ENCODE measurements around the gene CTDSP1. TPM values are rescaled to one million over a fixed set of nuclear protein-coding genes. Genes with fewer than 3 reads are reported as not detected.

Gene CTDSP1
- polyA plus RNA-seq, 3 donors, result 46.4 to 258 (median 49.9) TPM

- peaks cover 0 to 7% (median 0%) of the 10 kb centered on the region in 3 donors for H3K27me3 Mint-ChIP-seq (ENCODE audit: low read depth in 3 of 3)
- TF ChIP-seq, protein P1, sequence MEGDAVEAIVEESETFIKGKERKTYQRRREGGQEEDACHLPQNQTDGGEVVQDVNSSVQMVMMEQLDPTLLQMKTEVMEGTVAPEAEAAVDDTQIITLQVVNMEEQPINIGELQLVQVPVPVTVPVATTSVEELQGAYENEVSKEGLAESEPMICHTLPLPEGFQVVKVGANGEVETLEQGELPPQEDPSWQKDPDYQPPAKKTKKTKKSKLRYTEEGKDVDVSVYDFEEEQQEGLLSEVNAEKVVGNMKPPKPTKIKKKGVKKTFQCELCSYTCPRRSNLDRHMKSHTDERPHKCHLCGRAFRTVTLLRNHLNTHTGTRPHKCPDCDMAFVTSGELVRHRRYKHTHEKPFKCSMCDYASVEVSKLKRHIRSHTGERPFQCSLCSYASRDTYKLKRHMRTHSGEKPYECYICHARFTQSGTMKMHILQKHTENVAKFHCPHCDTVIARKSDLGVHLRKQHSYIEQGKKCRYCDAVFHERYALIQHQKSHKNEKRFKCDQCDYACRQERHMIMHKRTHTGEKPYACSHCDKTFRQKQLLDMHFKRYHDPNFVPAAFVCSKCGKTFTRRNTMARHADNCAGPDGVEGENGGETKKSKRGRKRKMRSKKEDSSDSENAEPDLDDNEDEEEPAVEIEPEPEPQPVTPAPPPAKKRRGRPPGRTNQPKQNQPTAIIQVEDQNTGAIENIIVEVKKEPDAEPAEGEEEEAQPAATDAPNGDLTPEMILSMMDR (IDR thresholded peaks at IDR 0.05), result no peak
- H3K79me2 ChIP-seq (ENCODE audit: insufficient read depth, low read length), result peaks cover 45% of the 10 kb centered on the region
- intact Hi-C loops (cut with micrococcal nuclease), result loop anchor here in 1 of 2 donors (10.0 kb wide), 1 partner anchor 172 kb away; the partner anchor contains the start of genes CNOT9 and USP37
- peaks cover 77% of the 10 kb centered on the region for H4K20me1 ChIP-seq (ENCODE audit: insufficient read depth, low read length)
- H3K4me2 ChIP-seq (replicated peaks; ENCODE audit: extremely low read depth, low read length, poor library complexity, severe bottlenecking), result peak overlapping the region; percentile 45
- WGBS (ENCODE audit: insufficient coverage), result 70% methylated on average over 13 of the region's 16 CpGs
- peak overlapping the region in 1 of 3 experiments; percentile 42 for H3K4me3 ChIP-seq (replicated peaks in 1 of 3; ENCODE audit: low read depth in 2 of 3, low read length in 3 of 3)
- H2AFZ ChIP-seq (ENCODE audit: insufficient read depth, low read depth, low read length, poor library complexity, severe bottlenecking), result no peak overlapping the region
- peaks cover 66 to 74% of the 10 kb centered on the region in 2 donors for H3K36me3 Mint-ChIP-seq
- peaks cover 78% of the 10 kb centered on the region for H3K4me1 Mint-ChIP-seq
- no peak overlapping the region for H3K9ac ChIP-seq (ENCODE audit: insufficient read depth, low read length, poor library complexity, severe bottlenecking)
- peaks cover 78 to 96% of the 10 kb centered on the region in 2 donors for H3K4me1 ChIP-seq (ENCODE audit: control insufficient read depth in 1 of 2, insufficient read depth in 2 of 2, low read length in 2 of 2)
- no peaks in the 10 kb centered on the region for H3K9me3 ChIP-seq (replicated peaks in 1 of 2; ENCODE audit: control insufficient read depth in 1 of 2, insufficient read depth in 1 of 2, low read length in 2 of 2)
- H3K27ac Mint-ChIP-seq, result peak overlapping the region; percentile 46 to 97 (median 87)
- H3K36me3 ChIP-seq (replicated peaks in 1 of 2; ENCODE audit: control insufficient read depth in 1 of 2, insufficient read depth in 2 of 2, low read length in 2 of 2), result peaks cover 69 to 72% of the 10 kb centered on the region in 2 donors
- H3K4me3 Mint-ChIP-seq, result peak overlapping the region in 1 of 2 donors; percentile 11
- peaks cover 0 to 4% (median 0%) of the 10 kb centered on the region in 7 donors for H3K9me3 Mint-ChIP-seq
- peak overlapping the region in 1 of 2 donors; percentile 65 for H3K27ac ChIP-seq (ENCODE audit: low read depth in 1 of 2, low read length in 2 of 2)
- no peak for DNase-seq
- H3K27me3 ChIP-seq (ENCODE audit: control insufficient read depth in 2 of 2, insufficient read depth in 2 of 2, low read length in 2 of 2), result no peaks in the 10 kb centered on the region
These were observed 6.7 kb upstream of the CTDSP1 start for GRCh38 chr2:218392891-218393462.

GRCh38 chr2:218393750-218394290 is 5.8 kb upstream of the CTDSP1 start:
- H3K9ac ChIP-seq (ENCODE audit: insufficient read depth, low read length, poor library complexity, severe bottlenecking), result no peak overlapping the region
- no peaks in the 10 kb centered on the region for H3K9me3 ChIP-seq (replicated peaks in 1 of 2; ENCODE audit: control insufficient read depth in 1 of 2, insufficient read depth in 1 of 2, low read length in 2 of 2)
- H3K27me3 Mint-ChIP-seq (ENCODE audit: low read depth in 3 of 3), result peaks cover 0 to 7% (median 0%) of the 10 kb centered on the region in 3 donors
- no peaks in the 10 kb centered on the region for H3K27me3 ChIP-seq (ENCODE audit: control insufficient read depth in 2 of 2, insufficient read depth in 2 of 2, low read length in 2 of 2)
- peaks cover 76 to 96% of the 10 kb centered on the region in 2 donors for H3K4me1 ChIP-seq (ENCODE audit: control insufficient read depth in 1 of 2, insufficient read depth in 2 of 2, low read length in 2 of 2)
- TF ChIP-seq, protein P1 (IDR thresholded peaks at IDR 0.05), result no peak
- H3K4me3 Mint-ChIP-seq, result no peak overlapping the region
- H3K4me2 ChIP-seq (replicated peaks; ENCODE audit: extremely low read depth, low read length, poor library complexity, severe bottlenecking), result peak overlapping the region; percentile 96
- H3K4me1 Mint-ChIP-seq, result peaks cover 73% of the 10 kb centered on the region
- intact Hi-C loops (cut with micrococcal nuclease), result loop anchor here in 1 of 2 donors (10.0 kb wide), 1 partner anchor 171 kb away; the partner anchor contains the start of genes CNOT9 and USP37
- 23% methylated on average over 5 of the region's 8 CpGs for WGBS (ENCODE audit: insufficient coverage)
- H3K27ac ChIP-seq (ENCODE audit: low read depth in 1 of 2, low read length in 2 of 2), result peak overlapping the region; percentile 90 to 91
- no peak overlapping the region for H2AFZ ChIP-seq (ENCODE audit: insufficient read depth, low read depth, low read length, poor library complexity, severe bottlenecking)
- DNase-seq, result no peak
- H4K20me1 ChIP-seq (ENCODE audit: insufficient read depth, low read length), result peaks cover 69% of the 10 kb centered on the region
- peaks cover 59 to 65% of the 10 kb centered on the region in 2 donors for H3K36me3 Mint-ChIP-seq
- peaks cover 53% of the 10 kb centered on the region for H3K79me2 ChIP-seq (ENCODE audit: insufficient read depth, low read length)
- H3K36me3 ChIP-seq (replicated peaks in 1 of 2; ENCODE audit: control insufficient read depth in 1 of 2, insufficient read depth in 2 of 2, low read length in 2 of 2), result peaks cover 61 to 64% of the 10 kb centered on the region in 2 donors
- peak overlapping the region; percentile 86 to 97 (median 90) for H3K27ac Mint-ChIP-seq
- peak overlapping the region in 1 of 3 experiments; percentile 92 for H3K4me3 ChIP-seq (replicated peaks in 1 of 3; ENCODE audit: low read depth in 2 of 3, low read length in 3 of 3)
- peaks cover 0 to 5% (median 0%) of the 10 kb centered on the region in 7 donors for H3K9me3 Mint-ChIP-seq
